CD4-positive, alpha-beta T cell treated with Interleukin-12 subunit alpha and Interleukin-12 subunit beta, for 1 hour (primary cell): ENCODE results near the gene GUCA1A.
"Not testable (repeated sequence)": the region's sequence is repeated elsewhere in the genome, so short reads cannot be mapped to it uniquely, and the experiment has no call there.

Experiments
- DNase-seq: peaks from one replicate; pipeline ENCODE4 v3.0.0-alpha.2; 2020

GUCA1A gene

DNA sequence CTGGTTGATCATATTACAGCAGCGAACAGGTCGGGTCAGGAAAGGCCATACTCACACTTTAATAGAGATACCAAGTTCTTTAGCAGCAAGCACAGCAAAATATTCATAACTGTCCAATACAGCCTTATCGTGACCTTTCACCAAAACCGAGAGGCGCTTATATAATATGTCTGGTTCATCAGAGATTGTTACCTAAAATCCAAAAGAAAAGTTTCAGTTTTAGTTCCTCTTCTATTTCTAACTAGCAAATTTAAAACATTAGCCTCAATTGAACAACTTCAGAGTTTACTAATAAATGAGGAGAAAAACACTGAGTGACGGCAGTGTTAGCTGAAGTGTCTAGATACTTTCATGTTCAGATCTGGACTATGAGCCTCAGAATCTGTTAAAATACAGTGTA is 38.6 kb downstream of the GUCA1A start:
- DNase-seq, result no peak

DNA sequence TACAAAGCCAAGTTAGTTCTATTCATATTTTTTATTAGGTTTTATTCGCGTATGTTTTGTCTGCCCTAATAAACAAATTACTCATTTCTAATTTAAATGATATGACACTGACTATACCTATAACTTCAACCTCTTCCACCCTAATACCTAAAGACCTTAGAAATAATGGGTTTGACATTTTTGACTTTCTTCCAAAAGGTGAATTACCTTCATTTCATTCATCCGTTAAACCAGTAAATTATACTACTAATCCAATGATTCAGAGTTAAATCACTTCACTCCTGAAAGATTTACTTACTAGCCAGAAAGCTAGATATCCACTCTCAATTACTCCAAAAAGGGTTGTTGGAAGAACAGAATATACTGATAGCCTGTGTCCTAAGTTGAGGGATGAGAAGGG is 39.3 kb downstream of the GUCA1A start:
- DNase-seq, result no peak

GRCh38 chr6:42216495-42216894 is 43.3 kb downstream of the GUCA1A start:
- DNase-seq, result not testable (repeated sequence)

DNA sequence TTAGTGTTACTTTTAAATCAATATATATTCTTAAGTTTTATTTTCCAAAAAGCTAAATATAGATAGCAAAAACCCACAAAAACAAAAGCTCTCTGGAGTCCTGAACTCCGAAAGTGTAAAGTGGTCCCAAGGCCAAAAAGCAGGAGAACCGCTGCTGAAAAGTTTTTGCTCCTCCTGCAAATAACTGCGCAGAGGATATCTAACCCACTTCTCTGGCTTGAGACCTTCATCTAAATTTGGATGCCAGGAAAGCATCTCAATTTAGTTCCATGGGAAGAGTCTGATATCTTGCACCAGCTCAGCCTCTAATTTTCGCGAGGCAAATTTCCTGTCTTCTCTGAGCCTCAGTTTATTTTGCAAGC is 44.0 kb downstream of the GUCA1A start:
- DNase-seq, result no peak

DNA sequence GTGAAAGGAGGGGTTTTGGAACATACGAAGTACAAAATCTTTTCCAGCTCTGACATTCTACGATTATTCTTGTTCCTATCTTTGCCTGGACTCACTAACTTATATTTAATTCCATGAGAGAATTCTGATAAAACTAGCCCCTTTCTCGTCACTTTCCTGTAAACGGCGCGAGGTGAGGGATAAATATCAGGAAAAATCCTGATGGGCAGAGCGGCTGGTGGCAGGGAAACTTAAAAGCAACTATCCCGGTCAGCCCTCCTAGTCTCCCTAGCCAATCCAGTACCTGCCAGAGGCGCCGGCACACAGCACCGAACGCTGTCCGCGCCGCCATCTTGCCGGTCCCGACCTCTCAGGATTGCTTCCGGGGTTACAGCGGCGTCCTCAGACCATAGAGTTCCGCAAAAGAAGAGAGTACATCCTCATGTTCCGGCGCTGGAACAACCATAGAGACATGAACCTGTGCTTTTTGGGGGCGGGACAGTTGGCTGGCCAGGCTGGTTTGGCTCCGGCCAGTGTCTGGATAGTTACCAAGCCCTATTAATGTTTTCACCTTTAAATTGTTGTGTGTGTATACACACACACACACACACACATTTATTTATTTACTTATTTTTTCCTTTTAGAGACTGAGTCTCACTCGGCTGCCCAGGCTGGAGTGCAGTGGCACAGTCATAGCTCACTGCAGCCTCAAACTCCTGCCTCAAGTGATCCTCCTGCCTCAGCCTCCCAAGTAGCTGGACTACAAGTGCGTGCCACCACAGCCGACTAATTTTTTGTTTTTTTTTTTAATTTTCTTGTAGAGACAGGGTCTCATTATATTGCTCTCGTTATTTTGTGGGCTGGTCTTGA is 44.6 kb downstream of the GUCA1A start, which contains the start of gene MRPS10:
Gene MRPS10 (minus strand): TSS at position 343 of the 849 bp plus-strand sequence. CDS start 12 bp downstream, at position 331.
- DNase-seq, result peak; percentile 92

- DNase-seq, result no peak
Measured at GRCh38 chr6:42220807-42221206, 47.6 kb downstream of the GUCA1A start.

GRCh38 chr6:42221546-42221945 is 48.4 kb downstream of the GUCA1A start:
- no peak for DNase-seq

GRCh38 chr6:42222448-42222847 is 49.3 kb downstream of the GUCA1A start:
- no peak for DNase-seq

- no peak for DNase-seq
Measured at GRCh38 chr6:42224222-42225028, 51.3 kb downstream of the GUCA1A start.

DNA sequence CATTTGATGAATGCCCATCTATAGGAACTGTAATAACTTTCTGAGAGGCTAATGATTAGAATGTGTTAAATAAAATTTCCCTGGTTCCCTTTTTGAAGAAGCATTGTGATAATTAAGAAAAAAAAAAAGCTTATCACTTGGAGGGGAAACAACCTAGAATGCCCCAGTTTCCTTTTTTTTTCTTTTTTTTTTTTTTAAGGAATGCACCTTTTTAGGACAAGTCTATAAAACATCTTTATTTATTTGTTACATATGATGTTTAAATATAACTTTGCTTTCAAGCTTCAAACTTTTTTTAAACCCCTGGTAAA is 51.8 kb downstream of the GUCA1A start:
- no peak for DNase-seq

- DNase-seq, result no peak
Measured at GRCh38 chr6:42225419-42225818, 52.3 kb downstream of the GUCA1A start.

DNA sequence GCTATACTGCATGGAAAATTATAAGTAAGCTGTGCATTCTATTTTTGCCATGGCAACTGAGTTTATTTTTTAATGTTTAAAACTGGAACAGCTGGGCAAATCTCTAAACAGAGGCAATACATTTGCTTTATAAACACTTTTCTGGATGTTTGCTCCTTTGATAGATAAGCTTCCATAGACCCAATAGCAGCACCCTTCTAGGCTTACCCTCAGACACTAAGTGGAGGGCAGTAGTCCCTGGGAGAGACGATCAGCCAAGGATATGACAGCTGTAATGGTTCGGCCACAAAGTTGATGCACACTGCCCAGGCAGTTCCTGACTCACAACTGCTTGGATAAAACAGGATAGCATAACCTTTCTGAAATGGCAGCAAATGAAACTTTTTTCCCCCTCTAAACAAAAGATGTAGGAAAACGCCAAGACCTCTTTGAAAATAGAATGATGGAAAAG is 53.0 kb downstream of the GUCA1A start:
- DNase-seq, result no peak

DNA sequence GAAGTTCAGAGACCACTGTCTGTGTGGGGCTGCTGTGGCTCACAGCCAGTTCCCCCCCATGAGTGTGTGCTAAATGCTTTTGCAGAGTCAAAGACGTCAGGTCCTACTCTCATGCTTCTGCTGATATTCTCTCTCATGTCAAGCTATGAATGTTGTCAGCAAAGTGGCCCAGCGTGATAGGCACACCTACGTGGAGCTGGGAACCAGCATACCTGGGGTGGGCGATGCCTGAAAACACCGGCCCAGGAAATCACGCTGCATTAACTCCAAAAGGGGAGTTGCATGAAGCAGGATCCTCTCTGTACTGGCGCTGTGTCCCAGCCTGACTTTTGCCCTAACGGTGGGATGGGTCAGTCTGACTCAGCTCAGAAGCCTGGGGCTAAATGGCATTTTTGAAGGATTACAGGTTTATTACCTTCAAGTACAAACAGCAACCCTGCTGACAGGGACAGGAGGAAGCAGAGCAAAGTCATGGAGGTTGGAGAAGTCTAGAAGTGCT is 53.5 kb downstream of the GUCA1A start:
- no peak for DNase-seq

DNA sequence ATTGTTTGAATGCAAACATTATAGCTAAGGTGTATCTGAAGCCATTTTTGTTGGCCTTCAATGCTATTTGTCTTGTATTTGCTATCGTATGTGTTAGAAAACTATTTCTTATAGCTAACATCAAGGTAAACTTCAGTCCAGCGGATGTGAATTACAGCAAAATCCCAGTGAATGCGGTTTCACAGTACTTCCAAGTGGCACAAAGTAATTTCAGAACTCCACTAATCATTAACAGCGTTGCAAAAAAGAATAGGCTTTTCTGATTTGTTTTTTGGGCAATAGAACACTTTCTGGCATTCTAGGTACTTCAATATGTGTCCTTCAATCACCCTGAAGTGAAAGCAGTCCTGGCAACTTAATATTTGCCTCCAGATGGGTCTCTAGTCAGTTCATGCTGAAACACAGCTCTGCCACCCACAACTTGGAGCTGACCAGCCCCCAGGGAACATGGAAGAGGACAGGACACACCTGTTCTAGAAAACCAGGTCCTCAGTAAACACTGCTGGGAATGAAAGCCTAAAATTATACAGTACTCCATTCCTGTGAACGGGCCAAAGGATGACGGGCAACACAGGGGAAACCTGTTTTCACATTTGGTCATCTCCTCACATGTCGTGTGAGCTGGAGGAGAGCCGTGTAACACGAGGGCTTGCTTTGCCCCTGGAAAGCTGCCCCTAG is 54.1 kb downstream of the GUCA1A start:
- DNase-seq, result no peak

DNA sequence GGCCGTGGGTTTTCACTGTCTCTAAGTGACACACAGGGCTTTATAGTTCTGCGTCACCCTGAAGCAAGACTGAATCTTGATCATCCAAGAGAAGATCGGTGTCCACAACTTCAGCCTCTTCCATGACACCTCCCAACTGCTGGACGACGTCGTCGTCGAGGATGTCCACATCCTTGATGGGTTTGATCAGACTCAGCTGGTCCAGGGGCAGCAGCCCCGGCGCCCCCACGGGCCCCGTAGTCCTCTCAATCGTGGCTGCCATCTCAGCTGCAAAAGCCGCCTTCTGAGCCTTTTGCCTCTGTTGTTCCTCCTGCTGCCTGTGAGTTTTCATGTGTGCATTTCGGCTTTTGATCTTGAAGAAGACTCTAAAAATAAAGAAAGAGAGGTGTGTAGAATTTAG is 55.1 kb downstream of the GUCA1A start:
- DNase-seq, result no peak
